ENCODE measurements around the gene ALG9.

ALG9 gene

GRCh38 chr11:111860257-111860656, 11.1 kb downstream of the ALG9 start:
- H3K9ac ChIP-seq (ENCODE audit: low read depth, low read length, poor library complexity, severe bottlenecking) = no peak overlapping the region
- H3K4me2 ChIP-seq (ENCODE audit: low read depth, low read length, poor library complexity, severe bottlenecking) = no peak overlapping the region
- no peaks in the 10 kb centered on the region for H3K79me2 ChIP-seq (ENCODE audit: insufficient read depth, low read length)
- H4K20me1 ChIP-seq (ENCODE audit: insufficient read depth, low read length, poor library complexity, severe bottlenecking) = no peaks in the 10 kb centered on the region
- H3K9me2 ChIP-seq (replicated peaks; ENCODE audit: low read depth, low read length) = no peaks in the 10 kb centered on the region
- TF ChIP-seq EZH2phosphoT487 (IDR thresholded peaks at IDR 0.05; ENCODE audit: borderline replicate concordance) = no peak
- TF ChIP-seq CTCF (conservative IDR thresholded peaks at IDR 0.05; ENCODE audit: low read length) = no peak
- no peaks in the 10 kb centered on the region for H3K9me3 ChIP-seq (ENCODE audit: insufficient read depth, low read depth, low read length)
- H3K36me3 ChIP-seq (ENCODE audit: insufficient read depth, low read length) = peaks cover 49% of the 10 kb centered on the region
- no peaks in the 10 kb centered on the region for H3F3A ChIP-seq (ENCODE audit: low read depth)
- no peak overlapping the region for H2AFZ ChIP-seq (ENCODE audit: low read length)
- peaks cover under 1% of the 10 kb centered on the region for H3K4me1 ChIP-seq (ENCODE audit: insufficient read depth, low read length, poor library complexity, severe bottlenecking)
- no peak overlapping the region for H3K4me3 ChIP-seq (ENCODE audit: low read length, poor library complexity, severe bottlenecking)
- H3K27me3 ChIP-seq (ENCODE audit: insufficient read depth, low read length, poor library complexity, severe bottlenecking) = no peaks in the 10 kb centered on the region

- H3K36me3 ChIP-seq (ENCODE audit: insufficient read depth, low read length) = peaks cover 65% of the 10 kb centered on the region
- no peaks in the 10 kb centered on the region for H3K9me3 ChIP-seq (ENCODE audit: insufficient read depth, low read depth, low read length)
- H2AFZ ChIP-seq (ENCODE audit: low read length) = no peak overlapping the region
- no peaks in the 10 kb centered on the region for H4K20me1 ChIP-seq (ENCODE audit: insufficient read depth, low read length, poor library complexity, severe bottlenecking)
- H3K79me2 ChIP-seq (ENCODE audit: insufficient read depth, low read length) = no peaks in the 10 kb centered on the region
- H3K4me2 ChIP-seq (ENCODE audit: low read depth, low read length, poor library complexity, severe bottlenecking) = no peak overlapping the region
- H3K4me1 ChIP-seq (ENCODE audit: insufficient read depth, low read length, poor library complexity, severe bottlenecking) = no peaks in the 10 kb centered on the region
- TF ChIP-seq EZH2phosphoT487 (IDR thresholded peaks at IDR 0.05; ENCODE audit: borderline replicate concordance) = no peak
- TF ChIP-seq CTCF (conservative IDR thresholded peaks at IDR 0.05; ENCODE audit: low read length) = no peak
- no peak overlapping the region for H3K9ac ChIP-seq (ENCODE audit: low read depth, low read length, poor library complexity, severe bottlenecking)
- H3F3A ChIP-seq (ENCODE audit: low read depth) = no peaks in the 10 kb centered on the region
- no peaks in the 10 kb centered on the region for H3K27me3 ChIP-seq (ENCODE audit: insufficient read depth, low read length, poor library complexity, severe bottlenecking)
- no peak overlapping the region for H3K4me3 ChIP-seq (ENCODE audit: low read length, poor library complexity, severe bottlenecking)
- no peaks in the 10 kb centered on the region for H3K9me2 ChIP-seq (replicated peaks; ENCODE audit: low read depth, low read length)
Observed at GRCh38 chr11:111855506-111855905, 15.9 kb downstream of the ALG9 start.

- no peaks in the 10 kb centered on the region for H4K20me1 ChIP-seq (ENCODE audit: insufficient read depth, low read length, poor library complexity, severe bottlenecking)
- H3K4me2 ChIP-seq (ENCODE audit: low read depth, low read length, poor library complexity, severe bottlenecking) = no peak overlapping the region
- no peak overlapping the region for H3K4me3 ChIP-seq (ENCODE audit: low read length, poor library complexity, severe bottlenecking)
- TF ChIP-seq CTCF (conservative IDR thresholded peaks at IDR 0.05; ENCODE audit: low read length) (no peak), EZH2phosphoT487 (IDR thresholded peaks at IDR 0.05; ENCODE audit: borderline replicate concordance) (no peak)
- H3K79me2 ChIP-seq (ENCODE audit: insufficient read depth, low read length) = no peaks in the 10 kb centered on the region
- H3F3A ChIP-seq (ENCODE audit: low read depth) = no peaks in the 10 kb centered on the region
- H2AFZ ChIP-seq (ENCODE audit: low read length) = no peak overlapping the region
- H3K36me3 ChIP-seq (ENCODE audit: insufficient read depth, low read length) = peaks cover 62% of the 10 kb centered on the region; the same call in 1 of the 2 replicates
- no peaks in the 10 kb centered on the region for H3K27me3 ChIP-seq (ENCODE audit: insufficient read depth, low read length, poor library complexity, severe bottlenecking)
- H3K9ac ChIP-seq (ENCODE audit: low read depth, low read length, poor library complexity, severe bottlenecking) = no peak overlapping the region
- no peaks in the 10 kb centered on the region for H3K4me1 ChIP-seq (ENCODE audit: insufficient read depth, low read length, poor library complexity, severe bottlenecking)
- no peaks in the 10 kb centered on the region for H3K9me2 ChIP-seq (replicated peaks; ENCODE audit: low read depth, low read length)
- no peaks in the 10 kb centered on the region for H3K9me3 ChIP-seq (ENCODE audit: insufficient read depth, low read depth, low read length)
Observed at GRCh38 chr11:111852103-111852502, 19.3 kb downstream of the ALG9 start.
